Measurements from ENCODE around the gene APOC3. TPM values are rescaled to one million over a fixed set of nuclear protein-coding genes. Genes with fewer than 3 reads are reported as not detected.

The APOC3 gene
- total RNA-seq, 1 experiment from 2014 or later: not detected

DNA sequence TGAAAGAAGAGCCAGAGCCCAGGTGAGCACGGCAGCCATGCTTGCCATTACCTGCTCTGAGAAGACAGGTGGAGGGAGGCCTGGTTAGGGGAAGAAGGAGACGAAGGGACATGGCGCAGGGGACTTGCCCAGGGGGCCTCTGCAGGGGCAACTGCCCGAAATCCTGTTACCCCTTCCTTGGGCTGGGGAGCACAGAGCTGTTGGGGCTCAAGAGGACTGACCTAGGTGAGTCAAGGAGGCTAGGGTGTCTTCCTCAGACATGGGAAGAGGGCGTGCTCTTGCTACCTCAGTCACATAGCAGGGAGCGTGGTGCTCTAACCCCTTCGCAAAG lies 37.9 kb upstream of the APOC3 start, which contains the start of gene APOA5:
APOA5 (minus strand) TSS at position 67 of the 331 bp plus-strand sequence; CDS start at position 48, 19 bp downstream.
- Histone ChIP-seq H4K20me1 (ENCODE audit: low read length) (no peaks in the 10 kb centered on the region), H3K4me1 (ENCODE audit: insufficient read depth, low read length) (peaks cover 29% of the 10 kb centered on the region), H3K79me2 (ENCODE audit: low read length) (peaks cover 10% of the 10 kb centered on the region), H3K27me3 (ENCODE audit: low read length) (no peaks in the 10 kb centered on the region), H3K4me2 (ENCODE audit: low read length) (peak within 1 kb of the TSS; percentile 27), H3K36me3 (ENCODE audit: low read depth, low read length) (no peaks in the 10 kb centered on the region), H2AFZ (ENCODE audit: low read length) (no peak within 1 kb of the TSS), H3K9me3 (ENCODE audit: low read length) (no peaks in the 10 kb centered on the region), H3K4me3 (ENCODE audit: low read length) (no peak within 1 kb of the TSS), H3K9ac (ENCODE audit: low read length) (no peak within 1 kb of the TSS), H3K27ac (ENCODE audit: low read length) (no peak within 1 kb of the TSS), H3F3A (ENCODE audit: low read length, unreplicated experiment) (no peaks in the 10 kb centered on the region), H3K9me2 (replicated peaks; ENCODE audit: low read length) (no peaks in the 10 kb centered on the region)
- no peak for ATAC-seq
- POLR2A ChIA-PET (ENCODE audit: unreplicated experiment): no interaction called here
- TF ChIP-seq CTCF (conservative IDR thresholded peaks at IDR 0.05; ENCODE audit: low read depth, low read length): no peak
- no peak for TF ChIP-seq EZH2 (IDR thresholded peaks at IDR 0.05; ENCODE audit: low read length, unreplicated experiment)
- TF ChIP-seq EZH2phosphoT487 (IDR thresholded peaks at IDR 0.05; ENCODE audit: borderline replicate concordance, low read length): no peak
- BruUV-seq (replicated peaks): no TSS peak
- CTCF ChIA-PET: interaction anchor here (0.5 to 0.7 kb wide), 3 partner anchors 44 to 318 kb away, joined by 3 to 12 read pairs (median 3); no protein-coding TSS in a partner anchor
- DNase-seq: no peak
- intact Hi-C loops (cut with micrococcal nuclease): loop anchor here (5.0 kb wide), 2 partner anchors 61 to 316 kb away; no protein-coding TSS in a partner anchor

DNA sequence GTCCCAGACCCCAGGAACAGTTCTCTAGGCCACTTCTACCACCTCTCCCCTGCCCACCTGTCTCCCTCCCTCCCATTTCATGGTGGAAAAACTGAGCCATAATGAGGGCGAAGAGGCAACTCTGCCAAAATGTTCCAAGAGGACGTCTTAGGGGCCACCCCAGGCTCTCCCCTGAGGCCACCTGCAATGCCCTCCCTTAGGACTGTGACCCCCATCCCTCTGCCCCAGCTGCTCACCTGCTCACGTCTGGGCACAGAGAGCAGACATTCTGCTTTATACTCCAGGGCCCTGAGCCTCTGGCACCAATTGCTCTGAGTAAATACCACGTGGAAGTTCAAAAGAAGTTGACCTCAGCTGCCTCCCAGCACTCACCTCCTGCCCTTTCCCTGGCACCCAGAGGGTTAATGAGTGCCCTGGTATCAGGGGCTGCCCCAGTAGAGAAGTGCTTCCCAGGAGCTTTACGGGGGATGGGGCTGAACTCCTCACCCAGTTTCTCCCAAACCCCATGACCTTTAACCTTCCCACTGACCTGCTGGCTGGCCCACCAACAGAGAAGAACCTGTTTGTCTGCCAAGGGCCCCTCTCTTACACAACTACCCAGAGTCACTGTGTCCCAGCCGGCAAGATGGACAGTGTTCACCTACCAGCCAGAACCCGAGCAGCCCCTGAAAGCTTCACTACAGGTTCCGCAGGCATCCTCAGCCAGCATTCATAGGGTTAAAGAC lies 37.4 kb upstream of the APOC3 start:
- no peak for DNase-seq
- Histone ChIP-seq H3K4me2 (ENCODE audit: low read length) (peak overlapping the region; percentile 27), H3K9me2 (replicated peaks; ENCODE audit: low read length) (no peaks in the 10 kb centered on the region), H3K9ac (ENCODE audit: low read length) (no peak overlapping the region), H3K4me3 (ENCODE audit: low read length) (no peak overlapping the region), H3K36me3 (ENCODE audit: low read depth, low read length) (no peaks in the 10 kb centered on the region), H3K4me1 (ENCODE audit: insufficient read depth, low read length) (peaks cover 26% of the 10 kb centered on the region), H3K27ac (ENCODE audit: low read length) (no peak overlapping the region), H2AFZ (ENCODE audit: low read length) (no peak overlapping the region), H4K20me1 (ENCODE audit: low read length) (no peaks in the 10 kb centered on the region), H3K9me3 (ENCODE audit: low read length) (no peaks in the 10 kb centered on the region), H3K27me3 (ENCODE audit: low read length) (no peaks in the 10 kb centered on the region), H3F3A (ENCODE audit: low read length, unreplicated experiment) (no peaks in the 10 kb centered on the region), H3K79me2 (ENCODE audit: low read length) (peaks cover 5% of the 10 kb centered on the region)
- POLR2A ChIA-PET (ENCODE audit: unreplicated experiment): no interaction called here
- TF ChIP-seq CTCF (conservative IDR thresholded peaks at IDR 0.05; ENCODE audit: low read depth, low read length) (no peak), EZH2 (IDR thresholded peaks at IDR 0.05; ENCODE audit: low read length, unreplicated experiment) (no peak), EZH2phosphoT487 (IDR thresholded peaks at IDR 0.05; ENCODE audit: borderline replicate concordance, low read length) (no peak)
- no TSS peak for BruUV-seq (replicated peaks)
- intact Hi-C loops (cut with micrococcal nuclease): loop anchor here (5.0 kb wide), 2 partner anchors 60 to 315 kb away; no protein-coding TSS in a partner anchor
- CTCF ChIA-PET: no interaction called here
- no peak for ATAC-seq
